Fibroblast of upper back skin (primary cell): ENCODE results near the gene ANKK1.
A peak's percentile ranks its signal among the peaks of the same experiment; 100 is the strongest.

Source experiments
- DNase-seq: peaks from one replicate; pipeline ENCODE4 v3.0.0-alpha.2; 2013

ANKK1 gene

GRCh38 chr11:113387605-113388211 is at the start of gene ANKK1:
ANKK1 (plus strand) TSS chr11:113387779; CDS start chr11:113387885, 106 bp downstream.
- DNase-seq, result no peak

- no peak for DNase-seq
Observed at GRCh38 chr11:113338730-113339129, 48.8 kb upstream of the ANKK1 start.

- no peak for DNase-seq
Observed at GRCh38 chr11:113339929-113340589, 47.5 kb upstream of the ANKK1 start.

GRCh38 chr11:113341388-113342165 is 46.0 kb upstream of the ANKK1 start:
- no peak for DNase-seq

GRCh38 chr11:113345978-113346377 is 41.6 kb upstream of the ANKK1 start:
- no peak for DNase-seq

- no peak for DNase-seq
Observed at GRCh38 chr11:113349528-113349927, 38.1 kb upstream of the ANKK1 start.

- no peak for DNase-seq
Observed at GRCh38 chr11:113350336-113351067, 37.1 kb upstream of the ANKK1 start.

GRCh38 chr11:113351068-113351450 is 36.5 kb upstream of the ANKK1 start:
- no peak for DNase-seq

- no peak for DNase-seq
Observed at GRCh38 chr11:113351480-113351879, 36.1 kb upstream of the ANKK1 start.

GRCh38 chr11:113356203-113356602 is 31.4 kb upstream of the ANKK1 start:
- no peak for DNase-seq

- DNase-seq, result no peak
Observed at GRCh38 chr11:113363406-113363805, 24.2 kb upstream of the ANKK1 start.

- DNase-seq, result no peak
Observed at GRCh38 chr11:113363996-113364641, 23.5 kb upstream of the ANKK1 start.

GRCh38 chr11:113365895-113366294 is 21.7 kb upstream of the ANKK1 start:
- no peak for DNase-seq

GRCh38 chr11:113369411-113369810 is 18.2 kb upstream of the ANKK1 start:
- no peak for DNase-seq

- no peak for DNase-seq
Observed at GRCh38 chr11:113370634-113371033, 16.9 kb upstream of the ANKK1 start.

GRCh38 chr11:113372309-113372708 is 15.3 kb upstream of the ANKK1 start:
- peak; percentile 8 for DNase-seq

- DNase-seq, result peak; percentile 35
Observed at GRCh38 chr11:113373306-113373705, 14.3 kb upstream of the ANKK1 start.

- DNase-seq, result no peak
Observed at GRCh38 chr11:113373981-113374560, 13.5 kb upstream of the ANKK1 start.

- DNase-seq, result no peak
Observed at GRCh38 chr11:113375402-113375801, 12.2 kb upstream of the ANKK1 start.

- no peak for DNase-seq
Observed at GRCh38 chr11:113376156-113376555, 11.4 kb upstream of the ANKK1 start.

- peak; percentile 54 for DNase-seq
Observed at GRCh38 chr11:113377681-113378412, 9.7 kb upstream of the ANKK1 start.

- DNase-seq, result no peak
Observed at GRCh38 chr11:113378692-113379091, 8.9 kb upstream of the ANKK1 start.
